HEK293T (cell line): ENCODE measurements around the gene BACH2.

ENCODE experiments used
- ARNT ChIP-seq: fragments of 450-650 bp; IDR thresholded peaks from 2 replicates; pipeline ENCODE4 v1.6.1; 2017; ENCODE audit warnings: mild to moderate bottlenecking
- BHLHE40 ChIP-seq: fragments of 450-650 bp; IDR thresholded peaks from 2 replicates; pipeline ENCODE4 v1.6.1; 2016; ENCODE audit warnings: mild to moderate bottlenecking, moderate library complexity, borderline replicate concordance
- ELF4 ChIP-seq: fragments of 450-650 bp; IDR thresholded peaks from 2 replicates; pipeline ENCODE4 v1.6.1; 2017; ENCODE audit warnings: antibody characterized with exemption
- FOXK2 ChIP-seq: fragments of 450-650 bp; IDR thresholded peaks from 2 replicates; pipeline ENCODE4 v1.6.1; 2016; ENCODE audit warnings: mild to moderate bottlenecking
- FOXM1 ChIP-seq: fragments of 450-650 bp; IDR thresholded peaks from 2 replicates; pipeline ENCODE4 v1.6.1; 2017; ENCODE audit warnings: mild to moderate bottlenecking, borderline replicate concordance
- HDGF ChIP-seq: fragments of 450-650 bp; IDR thresholded peaks from 2 replicates; pipeline ENCODE4 v1.6.1; 2017; ENCODE audit warnings: antibody characterized with exemption, borderline replicate concordance
- NFRKB ChIP-seq: fragments of 450-650 bp; IDR thresholded peaks from 2 replicates; pipeline ENCODE4 v1.6.1; 2016; ENCODE audit warnings: mild to moderate bottlenecking, moderate library complexity
- SP1 ChIP-seq: fragments of 450-650 bp; IDR thresholded peaks from 2 replicates; pipeline ENCODE4 v1.6.1; 2017
- SUZ12 ChIP-seq: fragments of 450-650 bp; IDR thresholded peaks from 2 replicates; pipeline ENCODE4 v1.6.1; 2016; ENCODE audit warnings: mild to moderate bottlenecking
- TARDBP ChIP-seq: fragments of 450-650 bp; IDR thresholded peaks from 2 replicates; pipeline ENCODE4 v1.6.1; 2016
- ZNF384 ChIP-seq: fragments of 450-650 bp; IDR thresholded peaks from 2 replicates; pipeline ENCODE4 v1.6.1; 2016
- TF ChIP-seq, protein P1 (sequence below): fragments of 450-650 bp; IDR thresholded peaks from 2 replicates; pipeline ENCODE4 v1.6.1; 2016

DNA sequence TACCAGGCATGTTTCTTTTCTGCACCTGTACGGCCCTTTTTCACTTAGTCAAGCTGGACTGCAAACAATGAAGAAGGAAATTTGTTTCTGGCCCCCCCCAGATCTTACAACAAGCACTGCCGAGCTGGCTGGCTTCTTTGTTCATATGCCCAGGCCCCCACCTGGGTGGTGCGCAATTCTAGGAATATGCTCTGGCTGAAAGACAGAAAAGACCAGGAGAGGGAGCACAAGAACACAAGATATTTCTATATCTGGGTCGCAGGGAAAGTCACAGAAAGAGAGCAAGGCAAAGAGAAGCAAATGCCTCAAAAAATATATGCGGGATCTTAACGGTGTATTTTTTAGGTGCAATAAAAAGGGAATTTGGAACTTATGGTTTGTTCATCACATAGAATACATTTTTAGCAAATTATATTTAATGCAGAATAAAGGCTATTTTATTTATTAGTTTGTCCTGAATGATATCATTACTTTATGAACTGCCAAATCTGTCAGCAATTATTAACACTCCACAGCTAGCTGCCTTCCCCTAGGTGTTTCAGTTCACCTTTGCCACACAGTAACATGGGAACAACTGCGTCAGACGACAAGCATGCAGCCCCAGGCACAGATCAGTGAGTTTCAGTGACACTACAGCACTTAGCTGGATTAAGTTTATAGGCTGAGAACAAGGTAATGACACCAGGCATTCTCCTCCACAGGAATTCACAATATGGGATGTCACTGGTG is 325.9 kb downstream of the BACH2 start:
- TF ChIP-seq, protein P1, sequence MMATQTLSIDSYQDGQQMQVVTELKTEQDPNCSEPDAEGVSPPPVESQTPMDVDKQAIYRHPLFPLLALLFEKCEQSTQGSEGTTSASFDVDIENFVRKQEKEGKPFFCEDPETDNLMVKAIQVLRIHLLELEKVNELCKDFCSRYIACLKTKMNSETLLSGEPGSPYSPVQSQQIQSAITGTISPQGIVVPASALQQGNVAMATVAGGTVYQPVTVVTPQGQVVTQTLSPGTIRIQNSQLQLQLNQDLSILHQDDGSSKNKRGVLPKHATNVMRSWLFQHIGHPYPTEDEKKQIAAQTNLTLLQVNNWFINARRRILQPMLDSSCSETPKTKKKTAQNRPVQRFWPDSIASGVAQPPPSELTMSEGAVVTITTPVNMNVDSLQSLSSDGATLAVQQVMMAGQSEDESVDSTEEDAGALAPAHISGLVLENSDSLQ: no peak
- no peak for TF ChIP-seq TARDBP
- TF ChIP-seq SUZ12: no peak
- TF ChIP-seq NFRKB: no peak
- TF ChIP-seq SP1: no peak
- no peak for TF ChIP-seq ELF4
- no peak for TF ChIP-seq FOXK2
- no peak for TF ChIP-seq FOXM1
- no peak for TF ChIP-seq ARNT
- no peak for TF ChIP-seq ZNF384
- no peak for TF ChIP-seq HDGF
- no peak for TF ChIP-seq BHLHE40
